SK-N-SH (cell line): ENCODE measurements around the gene STAG3. TPM values are rescaled to one million over a fixed set of nuclear protein-coding genes. Genes with fewer than 3 reads are reported as not detected.

Source experiments
- CTCF ChIA-PET: fragments of 300-600, 350-600 bp; formaldehyde crosslinking; extraction: SDS; loops from one replicate; lab custom pipeline; 2021; lab: Yijun Ruan, JAX
- POLR2A ChIA-PET: fragments of 350-600 bp; sonication (Branson Sonifier 250); formaldehyde crosslinking; extraction: SDS; loops from one replicate; lab custom pipeline; 2020; ENCODE audit warnings: antibody characterized with exemption, inconsistent platforms; lab: Yijun Ruan, JAX
- DNase-seq: peaks from one replicate; pipeline ENCODE4 v3.0.0; 2012
- H2AFZ ChIP-seq: fragments of 200-600 bp; sonication (generic); 2 replicates; pipeline ENCODE4 v1.8.1; 2016; ENCODE audit warnings: antibody characterized with exemption, mild to moderate bottlenecking, low read depth
- H3F3A ChIP-seq: fragments of 200-600 bp; sonication (generic); replicated peaks from 2 replicates; pipeline ENCODE3; 2016; ENCODE audit warnings: antibody characterized with exemption, mild to moderate bottlenecking; ENCODE audit not compliant: insufficient read depth
- H3K27ac ChIP-seq, 2 experiments: fragments of 200-500 bp in 1 of 2; fragments of 200-600 bp in 1 of 2; sonication (Bioruptor generic) in 1 of 2; sonication (generic), shearing (Covaris generic) in 1 of 2; 2 replicates each; pipeline versions ENCODE4 v1.5.1 to v1.6.1; 2014 to 2016; ENCODE audit warnings: low read depth in 2 of 2, inconsistent platforms in 1 of 2, low read length in 1 of 2, mild to moderate bottlenecking in 1 of 2, mixed read lengths in 1 of 2
- H3K27me3 ChIP-seq: fragments of 200-600 bp; sonication (generic), shearing (Covaris generic); 2 replicates; pipeline ENCODE4 v1.6.1; 2016; ENCODE audit warnings: mixed run types; ENCODE audit not compliant: insufficient read depth
- H3K36me3 ChIP-seq, 2 experiments: fragments of 200-500 bp in 1 of 2; fragments of 200-600 bp in 1 of 2; sonication (Bioruptor generic) in 1 of 2; sonication (generic) in 1 of 2; replicated peaks in 1 of 2; 2 replicates each; pipeline versions ENCODE3 to v1.5.1; 2014 to 2016; ENCODE audit warnings: low read length in 1 of 2, mild to moderate bottlenecking in 1 of 2; ENCODE audit not compliant: insufficient read depth in 2 of 2, control insufficient read depth in 1 of 2
- H3K4me1 ChIP-seq, 2 experiments: fragments of 200-500 bp in 1 of 2; fragments of 200-600 bp in 1 of 2; sonication (Bioruptor generic) in 1 of 2; sonication (generic), shearing (Covaris generic) in 1 of 2; 2 replicates each; pipeline versions ENCODE4 v1.5.1 to v1.6.1; 2014 to 2016; ENCODE audit warnings: low read depth in 1 of 2, low read length in 1 of 2, mixed run types in 1 of 2; ENCODE audit not compliant: insufficient read depth in 2 of 2, control insufficient read depth in 1 of 2
- H3K4me2 ChIP-seq: fragments of 200-600 bp; sonication (generic), shearing (Covaris generic); 2 replicates; pipeline ENCODE4 v1.6.1; 2017; ENCODE audit warnings: mixed run types
- H3K4me3 ChIP-seq, 2 experiments: fragments of 200-500 bp in 1 of 2; fragments of 200-600 bp in 1 of 2; sonication (Bioruptor generic) in 1 of 2; sonication (generic), shearing (Covaris generic) in 1 of 2; 2 replicates each; pipeline versions ENCODE4 v1.5.1 to v1.8.1; 2014 to 2016; ENCODE audit warnings: low read depth in 2 of 2, inconsistent platforms in 1 of 2, low read length in 1 of 2, mild to moderate bottlenecking in 1 of 2, mixed read lengths in 1 of 2, moderate library complexity in 1 of 2
- H3K79me2 ChIP-seq: fragments of 200-600 bp; sonication (generic); 2 replicates; pipeline ENCODE4 v1.8.1; 2017; ENCODE audit warnings: mild to moderate bottlenecking; ENCODE audit not compliant: insufficient read depth
- H3K9ac ChIP-seq: fragments of 200-600 bp; sonication (generic); 2 replicates; pipeline ENCODE4 v1.6.1; 2017; ENCODE audit warnings: mixed run types
- H3K9me2 ChIP-seq: fragments of 200-600 bp; sonication (generic); 2 replicates; pipeline ENCODE4 v1.6.1; 2017; ENCODE audit warnings: mixed run types
- H3K9me3 ChIP-seq: fragments of 200-600 bp; sonication (generic); 2 replicates; pipeline ENCODE4 v1.6.1; 2017; ENCODE audit warnings: mixed run types, mild to moderate bottlenecking, moderate library complexity
- H4K20me1 ChIP-seq: fragments of 200-600 bp; sonication (generic); 2 replicates; pipeline ENCODE4 v1.6.1; 2017; ENCODE audit warnings: mild to moderate bottlenecking, mixed run types; ENCODE audit not compliant: insufficient read depth
- CHD2 ChIP-seq: fragments of 150-350 bp; IDR thresholded peaks from 2 replicates; pipeline ENCODE4 v1.6.1; 2018; ENCODE audit warnings: low read length; ENCODE audit not compliant: partially characterized antibody
- FOSL2 ChIP-seq: IDR thresholded peaks from 2 replicates; pipeline ENCODE4 v1.4.0; 2012; ENCODE audit warnings: low read depth, mild to moderate bottlenecking, moderate library complexity, borderline replicate concordance
- FOXJ3 ChIP-seq: sonication (generic); formaldehyde crosslinking; IDR thresholded peaks from 2 replicates; pipeline ENCODE4 v1.5.1; 2020; ENCODE audit warnings: mild to moderate bottlenecking, missing genetic modification reagents
- FOXM1 ChIP-seq: IDR thresholded peaks from 2 replicates; pipeline ENCODE4 v1.4.0; 2012; ENCODE audit warnings: low read depth, mild to moderate bottlenecking
- GABPA ChIP-seq: IDR thresholded peaks from 2 replicates; pipeline ENCODE4 v1.4.0; 2012; ENCODE audit warnings: low read depth, mild to moderate bottlenecking
- GATA2 ChIP-seq: sonication (generic); formaldehyde crosslinking; IDR thresholded peaks from 2 replicates; pipeline ENCODE4 v1.5.0; 2020; ENCODE audit warnings: mild to moderate bottlenecking, missing genetic modification reagents
- IRF3 ChIP-seq: fragments of 150-350 bp; IDR thresholded peaks from 2 replicates; pipeline ENCODE4 v1.6.1; 2016; ENCODE audit warnings: mild to moderate bottlenecking, low read depth, low read length
- MEF2A ChIP-seq: IDR thresholded peaks from 2 replicates; pipeline ENCODE4 v1.4.0; 2012; ENCODE audit warnings: low read depth, borderline replicate concordance
- NFIC ChIP-seq: IDR thresholded peaks from 2 replicates; pipeline ENCODE4 v1.4.0; 2012; ENCODE audit warnings: borderline replicate concordance
- PBX3 ChIP-seq: IDR thresholded peaks from 2 replicates; pipeline ENCODE4; 2012
- RFX5 ChIP-seq: IDR thresholded peaks from 2 replicates; pipeline ENCODE4 v1.6.1; 2012; ENCODE audit warnings: mild to moderate bottlenecking, improper control_type of control experiment, low read length
- RXRA ChIP-seq: IDR thresholded peaks from 2 replicates; pipeline ENCODE4 v1.4.0; 2012; ENCODE audit warnings: low read depth, mild to moderate bottlenecking, borderline replicate concordance
- SMC3 ChIP-seq: IDR thresholded peaks from 2 replicates; pipeline ENCODE4 v1.6.1; 2012; ENCODE audit warnings: low read depth, low read length, improper control_type of control experiment
- TAF1 ChIP-seq: IDR thresholded peaks from 2 replicates; pipeline ENCODE4 v1.6.1; 2012; ENCODE audit warnings: low read depth, mild to moderate bottlenecking, low read length, moderate library complexity, borderline replicate concordance
- TCF12 ChIP-seq: IDR thresholded peaks from 2 replicates; pipeline ENCODE4 v1.4.0; 2012
- TEAD4 ChIP-seq: IDR thresholded peaks from 2 replicates; pipeline ENCODE4 v1.4.0; 2012; ENCODE audit warnings: mild to moderate bottlenecking, borderline replicate concordance; ENCODE audit not compliant: insufficient read depth
- YY1 ChIP-seq: IDR thresholded peaks from 2 replicates; pipeline ENCODE4 v1.4.0; 2012; ENCODE audit warnings: low read depth, mild to moderate bottlenecking
- WGBS: methylation state at CpG from one replicate; pipeline ENCODE4 v1.1.6; 2017; ENCODE audit warnings: low lambda C conversion rate; 5-methylcytosine and 5-hydroxymethylcytosine counted together
- polyA plus RNA-seq, 3 experiments: library from polyadenylated mRNA; depleted of rRNA; stranded (reverse); fragments of >200 nt; gene quantifications; 2 replicates each; pipeline ENCODE4 v1.2.3, GENCODE V29; 2012
- TF ChIP-seq, protein P1 (sequence below): IDR thresholded peaks from 2 replicates; pipeline ENCODE4 v1.6.1; 2012; ENCODE audit warnings: mild to moderate bottlenecking, low read depth, low read length, moderate library complexity
- TF ChIP-seq, protein P2 (sequence below): fragments of 200-600 bp; sonication (generic); IDR thresholded peaks from 2 replicates; pipeline ENCODE4 v1.6.1; 2017; ENCODE audit warnings: antibody characterized with exemption, mild to moderate bottlenecking, moderate library complexity
- TF ChIP-seq, protein P3 (sequence below): IDR thresholded peaks from 2 replicates; pipeline ENCODE4 v1.4.0; 2012; ENCODE audit warnings: low read depth, borderline replicate concordance

Gene STAG3
- polyA plus RNA-seq, 1 of the 3 experiments (the other 2 are of a cell fraction): 0.10 TPM

- Histone ChIP-seq H3K4me3 (no peak overlapping the region), H3K4me1 (no peaks in the 10 kb centered on the region), H3K79me2 (no peaks in the 10 kb centered on the region), H3K27ac (no peak overlapping the region), H3K4me2 (no peak overlapping the region), H3K9ac (no peak overlapping the region), H3K9me3 (no peaks in the 10 kb centered on the region), H3F3A (no peaks in the 10 kb centered on the region), H3K36me3 (no peaks in the 10 kb centered on the region), H4K20me1 (no peaks in the 10 kb centered on the region), H2AFZ (no peak overlapping the region), H3K27me3 (no peaks in the 10 kb centered on the region; the same call in 1 of the 2 replicates), H3K9me2 (no peaks in the 10 kb centered on the region)
- DNase-seq: no peak
- CTCF ChIA-PET: interaction anchor here (5.7 kb wide), 1 partner anchor 9 kb away, joined by 23 read pairs; no protein-coding TSS in a partner anchor
- WGBS: 80% methylated on average over 10 of the region's 10 CpGs
- POLR2A ChIA-PET: no interaction called here
- TF ChIP-seq PBX3 (no peak), FOXM1 (no peak), IRF3 (no peak), MEF2A (no peak), GATA2 (CRISPR knock-in tag) (no peak), FOXJ3 (CRISPR knock-in tag) (no peak), RFX5 (no peak), TCF12 (no peak), CHD2 (no peak), NFIC (no peak), TEAD4 (no peak), RXRA (no peak), SMC3 (no peak), GABPA (no peak), YY1 (no peak), FOSL2 (no peak), TAF1 (no peak)
- TF ChIP-seq, protein P1, sequence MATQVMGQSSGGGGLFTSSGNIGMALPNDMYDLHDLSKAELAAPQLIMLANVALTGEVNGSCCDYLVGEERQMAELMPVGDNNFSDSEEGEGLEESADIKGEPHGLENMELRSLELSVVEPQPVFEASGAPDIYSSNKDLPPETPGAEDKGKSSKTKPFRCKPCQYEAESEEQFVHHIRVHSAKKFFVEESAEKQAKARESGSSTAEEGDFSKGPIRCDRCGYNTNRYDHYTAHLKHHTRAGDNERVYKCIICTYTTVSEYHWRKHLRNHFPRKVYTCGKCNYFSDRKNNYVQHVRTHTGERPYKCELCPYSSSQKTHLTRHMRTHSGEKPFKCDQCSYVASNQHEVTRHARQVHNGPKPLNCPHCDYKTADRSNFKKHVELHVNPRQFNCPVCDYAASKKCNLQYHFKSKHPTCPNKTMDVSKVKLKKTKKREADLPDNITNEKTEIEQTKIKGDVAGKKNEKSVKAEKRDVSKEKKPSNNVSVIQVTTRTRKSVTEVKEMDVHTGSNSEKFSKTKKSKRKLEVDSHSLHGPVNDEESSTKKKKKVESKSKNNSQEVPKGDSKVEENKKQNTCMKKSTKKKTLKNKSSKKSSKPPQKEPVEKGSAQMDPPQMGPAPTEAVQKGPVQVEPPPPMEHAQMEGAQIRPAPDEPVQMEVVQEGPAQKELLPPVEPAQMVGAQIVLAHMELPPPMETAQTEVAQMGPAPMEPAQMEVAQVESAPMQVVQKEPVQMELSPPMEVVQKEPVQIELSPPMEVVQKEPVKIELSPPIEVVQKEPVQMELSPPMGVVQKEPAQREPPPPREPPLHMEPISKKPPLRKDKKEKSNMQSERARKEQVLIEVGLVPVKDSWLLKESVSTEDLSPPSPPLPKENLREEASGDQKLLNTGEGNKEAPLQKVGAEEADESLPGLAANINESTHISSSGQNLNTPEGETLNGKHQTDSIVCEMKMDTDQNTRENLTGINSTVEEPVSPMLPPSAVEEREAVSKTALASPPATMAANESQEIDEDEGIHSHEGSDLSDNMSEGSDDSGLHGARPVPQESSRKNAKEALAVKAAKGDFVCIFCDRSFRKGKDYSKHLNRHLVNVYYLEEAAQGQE: no peak
- TF ChIP-seq, protein P2, sequence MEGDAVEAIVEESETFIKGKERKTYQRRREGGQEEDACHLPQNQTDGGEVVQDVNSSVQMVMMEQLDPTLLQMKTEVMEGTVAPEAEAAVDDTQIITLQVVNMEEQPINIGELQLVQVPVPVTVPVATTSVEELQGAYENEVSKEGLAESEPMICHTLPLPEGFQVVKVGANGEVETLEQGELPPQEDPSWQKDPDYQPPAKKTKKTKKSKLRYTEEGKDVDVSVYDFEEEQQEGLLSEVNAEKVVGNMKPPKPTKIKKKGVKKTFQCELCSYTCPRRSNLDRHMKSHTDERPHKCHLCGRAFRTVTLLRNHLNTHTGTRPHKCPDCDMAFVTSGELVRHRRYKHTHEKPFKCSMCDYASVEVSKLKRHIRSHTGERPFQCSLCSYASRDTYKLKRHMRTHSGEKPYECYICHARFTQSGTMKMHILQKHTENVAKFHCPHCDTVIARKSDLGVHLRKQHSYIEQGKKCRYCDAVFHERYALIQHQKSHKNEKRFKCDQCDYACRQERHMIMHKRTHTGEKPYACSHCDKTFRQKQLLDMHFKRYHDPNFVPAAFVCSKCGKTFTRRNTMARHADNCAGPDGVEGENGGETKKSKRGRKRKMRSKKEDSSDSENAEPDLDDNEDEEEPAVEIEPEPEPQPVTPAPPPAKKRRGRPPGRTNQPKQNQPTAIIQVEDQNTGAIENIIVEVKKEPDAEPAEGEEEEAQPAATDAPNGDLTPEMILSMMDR: no peak
- TF ChIP-seq, protein P3, sequence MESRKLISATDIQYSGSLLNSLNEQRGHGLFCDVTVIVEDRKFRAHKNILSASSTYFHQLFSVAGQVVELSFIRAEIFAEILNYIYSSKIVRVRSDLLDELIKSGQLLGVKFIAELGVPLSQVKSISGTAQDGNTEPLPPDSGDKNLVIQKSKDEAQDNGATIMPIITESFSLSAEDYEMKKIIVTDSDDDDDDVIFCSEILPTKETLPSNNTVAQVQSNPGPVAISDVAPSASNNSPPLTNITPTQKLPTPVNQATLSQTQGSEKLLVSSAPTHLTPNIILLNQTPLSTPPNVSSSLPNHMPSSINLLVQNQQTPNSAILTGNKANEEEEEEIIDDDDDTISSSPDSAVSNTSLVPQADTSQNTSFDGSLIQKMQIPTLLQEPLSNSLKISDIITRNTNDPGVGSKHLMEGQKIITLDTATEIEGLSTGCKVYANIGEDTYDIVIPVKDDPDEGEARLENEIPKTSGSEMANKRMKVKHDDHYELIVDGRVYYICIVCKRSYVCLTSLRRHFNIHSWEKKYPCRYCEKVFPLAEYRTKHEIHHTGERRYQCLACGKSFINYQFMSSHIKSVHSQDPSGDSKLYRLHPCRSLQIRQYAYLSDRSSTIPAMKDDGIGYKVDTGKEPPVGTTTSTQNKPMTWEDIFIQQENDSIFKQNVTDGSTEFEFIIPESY: no peak
These were observed 20.5 kb downstream of the STAG3 start for GRCh38 chr7:100198266-100198665.
